K562 (cell line): ENCODE results near the gene IRAK3. TPM values are rescaled to one million over a fixed set of nuclear protein-coding genes. Genes with fewer than 3 reads are reported as not detected.

ENCODE experiments used
- ARNT ChIP-seq, 2 experiments: fragments of 450-650 bp; IDR thresholded peaks; 2 replicates each; pipeline ENCODE4 v1.6.1; 2016; ENCODE audit warnings: mild to moderate bottlenecking in 1 of 2
- BACH1 ChIP-seq: fragments of 200-800 bp; sonication (Bioruptor generic); IDR thresholded peaks from 2 replicates; pipeline ENCODE4 v1.6.1; 2016; ENCODE audit warnings: missing genetic modification characterization, missing compliant biosample characterization
- CREB5 ChIP-seq: fragments of 250-450 bp; sonication (Bioruptor Pico); IDR thresholded peaks from 2 replicates; pipeline ENCODE4 v1.5.0; 2020; ENCODE audit warnings: mild to moderate bottlenecking
- EP300 ChIP-seq: IDR thresholded peaks from 2 replicates; pipeline ENCODE4 v1.6.1; 2012; ENCODE audit warnings: low read length, improper control_type of control experiment
- FOSL1 ChIP-seq: fragments of 200-800 bp; sonication (Bioruptor generic); conservative IDR thresholded peaks from 2 replicates; pipeline ENCODE4 v1.6.1; 2016; ENCODE audit warnings: missing genetic modification characterization, missing compliant biosample characterization
- HMG20A ChIP-seq: fragments of 450-650 bp; formaldehyde crosslinking; conservative IDR thresholded peaks from 2 replicates; pipeline ENCODE4 v1.4.0; 2020; ENCODE audit warnings: mild to moderate bottlenecking, mixed read lengths
- MEF2D ChIP-seq: conservative IDR thresholded peaks from 2 replicates; pipeline ENCODE4 v1.6.1; 2016; ENCODE audit warnings: low read depth, missing genetic modification characterization, missing compliant biosample characterization
- NUFIP1 ChIP-seq: fragments of 450-650 bp; IDR thresholded peaks from 2 replicates; pipeline ENCODE4 v1.6.1; 2018; ENCODE audit not compliant: partially characterized antibody
- PRDM10 ChIP-seq: fragments of 450-650 bp; IDR thresholded peaks from 2 replicates; pipeline ENCODE4 v1.6.1; 2018; ENCODE audit not compliant: partially characterized antibody
- SNIP1 ChIP-seq: fragments of 450-650 bp; IDR thresholded peaks from 2 replicates; pipeline ENCODE4 v1.7.1; 2017; ENCODE audit warnings: low read depth, mild to moderate bottlenecking
- TAL1 ChIP-seq: fragments of 450-650 bp; IDR thresholded peaks from 2 replicates; pipeline ENCODE4 v1.6.1; 2016; ENCODE audit warnings: mild to moderate bottlenecking
- TGIF2 ChIP-seq: sonication (generic); formaldehyde crosslinking; IDR thresholded peaks from 2 replicates; pipeline ENCODE4 v1.8.1; 2022; ENCODE audit warnings: mild to moderate bottlenecking, missing genetic modification reagents, moderate library complexity
- ZBTB17 ChIP-seq: fragments of 450-650 bp; formaldehyde crosslinking; IDR thresholded peaks from 2 replicates; pipeline ENCODE4 v1.4.0; 2020; ENCODE audit warnings: mild to moderate bottlenecking
- ZNF24 ChIP-seq: fragments of 450-650 bp; IDR thresholded peaks from 2 replicates; pipeline ENCODE4 v1.6.1; 2016
- ZNF740 ChIP-seq, 3 experiments: fragments of 200-800 bp in 1 of 3; sonication (Bioruptor generic) in 1 of 3; sonication (generic) in 1 of 3; formaldehyde crosslinking in 1 of 3; IDR thresholded peaks; 2 replicates each; pipeline versions ENCODE4 v1.6.1 to v1.8.0; 2016 to 2022; ENCODE audit warnings: mild to moderate bottlenecking in 2 of 3, missing compliant biosample characterization in 2 of 3, missing genetic modification characterization in 2 of 3, missing genetic modification reagents in 1 of 3
- ZNF778 ChIP-seq: fragments of 450-650 bp; formaldehyde crosslinking; IDR thresholded peaks from 2 replicates; pipeline ENCODE4 v1.4.0; 2020; ENCODE audit warnings: mild to moderate bottlenecking, moderate library complexity
- polyA plus RNA-seq, 8 experiments: library from polyadenylated mRNA; depleted of rRNA in 4 of 8; stranded (reverse) in 5 of 8; unstranded in 3 of 8; fragments of >200 nt; fragmentation: Nextera tagmentation in 2 of 8; fragmentation: Illumina TruSeq in 1 of 8; extraction: Ambion mirVana in 2 of 8; extraction: Trizol in 1 of 8; gene quantifications; 2 replicates each; pipeline versions ENCODE4 v1.2.1 to v1.2.3, GENCODE V29; 2011 to 2014; ENCODE audit warnings: inconsistent platforms in 1 of 8, missing spikeins in 1 of 8
- total RNA-seq, 7 experiments: library from RNA; depleted of rRNA in 6 of 7; stranded (reverse); fragments of >200 nt in 6 of 7; fragmentation: Illumina TruSeq in 2 of 7; extraction: Trizol in 2 of 7; gene quantifications; 2 replicates each; pipeline versions ENCODE4 v1.2.1 to v1.2.3, GENCODE V29; 2011 to 2021; ENCODE audit warnings: low replicate concordance in 1 of 7
- TF ChIP-seq, protein P1 (sequence below): fragments of 250-450 bp; sonication (Bioruptor Pico); IDR thresholded peaks from 2 replicates; pipeline ENCODE4 v1.8.0; 2021; ENCODE audit warnings: moderate library complexity, mild to moderate bottlenecking, inconsistent platforms
- TF ChIP-seq, protein P2 (sequence below): sonication (generic); formaldehyde crosslinking; IDR thresholded peaks from 2 replicates; pipeline ENCODE4 v1.8.0; 2022; ENCODE audit warnings: mild to moderate bottlenecking, missing genetic modification reagents

IRAK3 gene
- total and polyA plus RNA-seq, 9 of the 15 experiments (the other 6 are each of a cell fraction or from before 2014, with no cell fraction given), result 0.06 to 0.09 (median 0.07) TPM; not detected in 6

DNA sequence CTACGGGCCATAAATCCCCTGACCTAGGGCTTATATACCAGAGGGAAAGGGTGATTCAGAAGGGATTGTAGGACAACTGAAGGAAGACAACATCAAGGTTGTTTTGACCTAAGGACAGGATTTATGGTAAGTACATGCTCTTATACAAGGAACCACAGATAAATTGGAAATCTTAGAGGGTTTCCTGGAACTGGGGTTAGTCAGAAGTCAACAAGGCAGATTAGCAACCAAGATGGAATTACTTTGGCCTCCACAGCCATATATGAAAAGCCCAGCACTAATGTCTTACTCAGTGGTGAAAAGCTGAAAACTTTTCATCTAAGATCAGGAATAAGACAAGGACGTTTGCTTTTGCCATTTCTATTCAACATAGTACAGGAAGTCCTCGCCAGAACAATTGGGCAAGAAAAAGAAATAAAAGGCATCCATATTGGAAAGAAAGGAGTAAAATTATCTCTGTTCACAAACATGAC, 24.6 kb upstream of the IRAK3 start (continued):
- TF ChIP-seq PRDM10 (no peak), ZNF778 (CRISPR knock-in tag) (no peak), CREB5 (CRISPR knock-in tag) (0 out of 2 replicates have a peak, but pooled peaks have one; percentile 43), MEF2D (tag) (peak; percentile 70; the same call in 1 of the 2 replicates), BACH1 (tag) (peak; percentile 80; the same call in 1 of the 2 replicates), ZBTB17 (CRISPR knock-in tag) (0 out of 2 replicates have a peak, but pooled peaks have one; percentile 45), NUFIP1 (no peak), ZNF740 (CRISPR knock-in tag; IDR thresholded peaks at IDR 0.05) (no peak), ZNF740 (tag; IDR thresholded peaks at IDR 0.05) (no peak), EP300 (peak; percentile 67), SNIP1 (no peak), HMG20A (CRISPR knock-in tag) (no peak), ZNF24 (no peak), TAL1 (0 out of 2 replicates have a peak, but pooled peaks have one; percentile 5), ARNT (IDR thresholded peaks at IDR 0.05) (peak in 1 of 2 experiments; percentile 63; a peak in 1 of 4 replicates), FOSL1 (tag) (peak; percentile 93), TGIF2 (no peak)
- TF ChIP-seq, protein P1, sequence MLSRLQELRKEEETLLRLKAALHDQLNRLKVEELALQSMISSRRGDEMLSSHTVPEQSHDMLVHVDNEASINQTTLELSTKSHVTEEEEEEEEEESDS, result no peak
- TF ChIP-seq, protein P2, sequence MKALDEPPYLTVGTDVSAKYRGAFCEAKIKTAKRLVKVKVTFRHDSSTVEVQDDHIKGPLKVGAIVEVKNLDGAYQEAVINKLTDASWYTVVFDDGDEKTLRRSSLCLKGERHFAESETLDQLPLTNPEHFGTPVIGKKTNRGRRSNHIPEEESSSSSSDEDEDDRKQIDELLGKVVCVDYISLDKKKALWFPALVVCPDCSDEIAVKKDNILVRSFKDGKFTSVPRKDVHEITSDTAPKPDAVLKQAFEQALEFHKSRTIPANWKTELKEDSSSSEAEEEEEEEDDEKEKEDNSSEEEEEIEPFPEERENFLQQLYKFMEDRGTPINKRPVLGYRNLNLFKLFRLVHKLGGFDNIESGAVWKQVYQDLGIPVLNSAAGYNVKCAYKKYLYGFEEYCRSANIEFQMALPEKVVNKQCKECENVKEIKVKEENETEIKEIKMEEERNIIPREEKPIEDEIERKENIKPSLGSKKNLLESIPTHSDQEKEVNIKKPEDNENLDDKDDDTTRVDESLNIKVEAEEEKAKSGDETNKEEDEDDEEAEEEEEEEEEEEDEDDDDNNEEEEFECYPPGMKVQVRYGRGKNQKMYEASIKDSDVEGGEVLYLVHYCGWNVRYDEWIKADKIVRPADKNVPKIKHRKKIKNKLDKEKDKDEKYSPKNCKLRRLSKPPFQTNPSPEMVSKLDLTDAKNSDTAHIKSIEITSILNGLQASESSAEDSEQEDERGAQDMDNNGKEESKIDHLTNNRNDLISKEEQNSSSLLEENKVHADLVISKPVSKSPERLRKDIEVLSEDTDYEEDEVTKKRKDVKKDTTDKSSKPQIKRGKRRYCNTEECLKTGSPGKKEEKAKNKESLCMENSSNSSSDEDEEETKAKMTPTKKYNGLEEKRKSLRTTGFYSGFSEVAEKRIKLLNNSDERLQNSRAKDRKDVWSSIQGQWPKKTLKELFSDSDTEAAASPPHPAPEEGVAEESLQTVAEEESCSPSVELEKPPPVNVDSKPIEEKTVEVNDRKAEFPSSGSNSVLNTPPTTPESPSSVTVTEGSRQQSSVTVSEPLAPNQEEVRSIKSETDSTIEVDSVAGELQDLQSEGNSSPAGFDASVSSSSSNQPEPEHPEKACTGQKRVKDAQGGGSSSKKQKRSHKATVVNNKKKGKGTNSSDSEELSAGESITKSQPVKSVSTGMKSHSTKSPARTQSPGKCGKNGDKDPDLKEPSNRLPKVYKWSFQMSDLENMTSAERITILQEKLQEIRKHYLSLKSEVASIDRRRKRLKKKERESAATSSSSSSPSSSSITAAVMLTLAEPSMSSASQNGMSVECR, result no peak
